HG02840 (cell line): ENCODE data around the gene DNMT3B.
"Not testable (repeated sequence)": the region's sequence is repeated elsewhere in the genome, so short reads cannot be mapped to it uniquely, and the experiment has no call there.

ENCODE experiments used
- ATAC-seq: cut with Tn5 transposase; IDR thresholded peaks from one replicate; pipeline ENCODE4 v1.9.1; 2021; ENCODE audit warnings: mild to moderate bottlenecking, moderate library complexity, moderate number of reproducible peaks; ENCODE audit not compliant: unreplicated experiment, low FRiP score

DNMT3B gene

DNA sequence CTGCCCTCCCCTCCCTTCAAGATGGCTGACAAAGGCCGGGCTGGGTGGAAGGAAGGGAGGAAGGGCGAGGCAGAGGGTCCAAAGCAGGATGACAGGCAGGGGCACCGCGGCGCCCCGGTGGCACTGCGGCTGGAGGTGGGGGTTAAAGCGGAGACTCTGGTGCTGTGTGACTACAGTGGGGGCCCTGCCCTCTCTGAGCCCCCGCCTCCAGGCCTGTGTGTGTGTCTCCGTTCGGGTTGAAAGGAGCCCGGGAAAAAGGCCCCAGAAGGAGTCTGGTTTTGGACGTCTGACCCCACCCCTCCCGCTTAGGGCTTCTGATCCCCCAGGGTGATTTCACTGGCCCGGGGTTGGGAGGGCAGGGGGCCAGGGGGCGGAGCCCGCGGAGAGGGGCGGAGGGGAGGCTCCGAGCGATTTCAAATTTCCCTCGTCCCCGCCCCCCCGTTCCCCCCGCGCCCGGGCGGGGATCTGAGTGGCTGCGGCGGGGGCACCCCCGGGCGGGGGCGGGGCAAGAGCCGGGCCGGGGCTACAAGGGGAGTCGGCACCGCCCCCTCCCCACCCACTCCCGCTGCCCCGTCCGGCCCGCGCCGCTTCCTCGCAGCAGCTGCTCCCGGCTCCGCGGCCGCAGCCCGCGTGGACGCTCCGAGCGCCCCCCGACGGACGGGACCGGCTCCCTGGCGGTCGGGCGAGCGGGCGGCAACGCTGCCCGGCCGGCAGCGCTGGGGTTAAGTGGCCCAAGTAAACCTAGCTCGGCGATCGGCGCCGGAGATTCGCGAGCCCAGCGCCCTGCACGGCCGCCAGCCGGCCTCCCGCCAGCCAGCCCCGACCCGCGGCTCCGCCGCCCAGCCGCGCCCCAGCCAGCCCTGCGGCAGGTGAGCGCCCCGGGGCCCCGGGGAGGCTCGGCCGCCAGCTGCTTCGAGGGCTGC is at the start of gene DNMT3B:
Gene DNMT3B (plus strand): TSS at position 555 of the 923 bp plus-strand sequence. CDS start 17,939 bp downstream, outside the sequence.
- no peak for ATAC-seq

DNA sequence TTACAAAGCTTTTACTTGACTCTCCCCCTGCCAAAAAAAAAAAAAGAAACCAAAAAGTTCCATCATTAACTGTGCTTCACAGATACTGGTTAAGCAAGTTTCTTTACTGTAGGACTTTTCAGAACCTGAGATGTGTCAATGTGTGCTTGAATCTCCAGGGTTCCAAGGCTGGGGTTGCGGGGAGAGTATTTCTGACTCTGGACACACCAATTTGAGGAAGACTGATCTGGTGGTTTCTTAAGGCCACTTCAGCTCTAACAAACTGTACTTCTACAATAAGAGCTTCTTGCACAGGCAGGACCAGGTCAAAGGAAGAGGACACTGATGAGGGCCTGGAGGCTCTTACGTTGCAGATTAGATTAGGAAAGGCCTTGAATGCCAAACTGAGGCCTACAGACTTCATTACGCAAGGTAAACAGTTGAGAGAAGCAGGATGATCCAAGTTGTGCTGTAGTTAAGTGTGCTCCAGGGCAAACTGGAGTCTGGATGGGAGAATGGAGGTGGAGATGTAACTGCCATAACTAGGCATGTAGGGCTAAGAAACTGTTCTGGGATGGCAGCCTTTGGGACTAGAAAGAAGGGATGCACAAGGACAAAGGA is 43.3 kb upstream of the DNMT3B start:
- ATAC-seq = no peak

GRCh38 chr20:32727683-32728082 is 34.5 kb upstream of the DNMT3B start:
- no peak for ATAC-seq

- not testable (repeated sequence) for ATAC-seq
These were observed 33.8 kb upstream of the DNMT3B start for GRCh38 chr20:32728435-32728834.

- not testable (repeated sequence) for ATAC-seq
These were observed 32.9 kb upstream of the DNMT3B start for GRCh38 chr20:32729334-32729733.

DNA sequence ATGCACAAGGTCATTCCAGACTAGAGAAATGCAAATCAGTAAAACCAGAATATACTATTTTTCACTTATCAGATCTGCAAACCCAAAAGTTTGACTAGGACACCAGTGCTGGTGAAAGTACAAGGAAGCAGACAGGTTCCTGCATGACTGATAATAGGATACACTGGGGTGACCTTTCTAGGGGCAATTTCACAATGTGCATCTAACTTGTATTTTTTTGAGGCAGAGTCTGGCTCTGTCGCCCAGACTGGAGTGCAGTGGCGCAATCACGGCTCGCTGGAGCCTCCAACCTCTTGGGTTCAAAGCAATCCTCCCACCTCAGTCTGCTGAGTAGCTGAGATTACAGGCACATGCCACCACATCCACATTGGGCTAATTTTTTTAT is 30.3 kb upstream of the DNMT3B start:
- ATAC-seq = no peak

GRCh38 chr20:32737371-32738223 is 24.6 kb upstream of the DNMT3B start:
- no peak for ATAC-seq

GRCh38 chr20:32741151-32741550 is 21.0 kb upstream of the DNMT3B start:
- ATAC-seq = no peak

- no peak for ATAC-seq
These were observed 19.6 kb upstream of the DNMT3B start for GRCh38 chr20:32742322-32743236.

DNA sequence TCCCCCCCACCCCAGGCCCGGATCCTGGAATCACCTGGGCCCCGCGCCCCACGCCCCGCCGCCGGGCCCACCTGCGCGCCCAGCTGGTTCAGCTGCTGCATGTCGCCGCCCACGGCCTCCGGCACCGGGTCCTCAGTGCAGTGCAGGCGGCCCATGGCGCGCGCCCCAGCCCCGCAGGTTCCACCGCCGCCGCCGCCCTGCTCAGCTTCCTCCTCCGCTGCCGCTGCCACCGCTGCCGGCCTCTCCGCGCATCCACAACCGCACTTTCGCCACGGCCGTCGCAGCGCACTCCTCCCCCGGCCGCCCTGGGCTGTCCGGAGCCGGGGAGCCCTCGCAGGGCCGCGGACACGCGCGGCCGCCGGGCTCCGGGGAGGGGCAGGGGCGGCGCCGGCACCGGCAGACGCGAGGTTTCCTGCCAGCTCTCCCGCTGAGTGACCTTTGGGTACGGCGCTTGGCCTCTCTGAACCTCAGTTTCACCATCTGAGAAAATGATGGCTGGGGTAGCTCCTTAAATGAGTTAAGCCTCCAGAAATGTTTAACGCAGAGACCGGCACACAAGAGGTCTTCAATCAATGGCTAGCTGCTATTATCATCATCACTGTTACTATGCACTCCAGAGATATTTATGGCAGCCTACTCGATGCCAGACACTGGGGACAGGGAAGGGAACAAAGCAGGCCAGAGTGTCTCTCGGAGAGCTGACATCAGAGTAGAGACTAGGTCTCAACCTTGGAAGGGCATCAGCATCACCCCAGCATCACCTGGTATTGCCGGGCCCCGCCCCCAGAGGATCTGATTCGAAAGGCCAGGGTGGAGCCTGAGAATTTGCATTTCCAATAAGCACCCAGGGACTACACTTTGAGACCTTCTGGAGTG is 18.7 kb upstream of the DNMT3B start, which contains the start of gene COMMD7:
Gene COMMD7 (minus strand): TSS at position 231 of the 876 bp plus-strand sequence. CDS start 76 bp downstream, at position 155.
- no peak for ATAC-seq

DNA sequence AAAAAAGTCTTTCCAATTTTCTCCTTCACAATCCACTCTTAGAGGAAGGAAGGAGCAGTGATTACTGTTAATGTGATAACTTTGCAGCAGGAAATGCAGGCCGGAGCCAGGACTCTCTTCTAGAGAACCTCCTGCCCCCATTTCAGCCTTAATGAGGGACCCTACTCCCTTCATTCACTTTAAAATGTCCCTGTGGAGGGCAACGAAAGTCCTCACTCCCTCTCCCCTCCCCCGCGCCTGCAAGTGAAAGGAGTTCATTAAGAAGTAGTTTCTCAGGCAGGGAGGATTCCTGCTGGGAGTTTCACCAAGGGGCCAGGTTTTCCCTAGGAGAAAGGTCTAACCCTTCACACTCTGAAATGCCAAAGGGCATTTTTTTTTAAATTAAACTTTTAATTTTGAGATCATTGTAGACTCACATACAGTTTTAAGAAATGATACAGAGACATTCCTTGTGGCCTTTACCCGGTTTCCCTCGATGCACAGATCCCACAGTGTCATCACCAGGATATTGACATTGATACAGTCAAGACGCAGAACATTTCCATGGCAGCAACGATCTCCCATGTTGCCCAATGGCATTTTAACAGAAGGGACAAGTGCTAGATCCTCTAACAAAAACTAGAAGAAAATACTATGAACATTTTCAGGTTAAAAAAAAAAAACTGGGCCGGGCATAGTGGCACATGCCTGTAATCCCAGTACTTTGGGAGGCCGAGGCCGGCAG is 12.1 kb upstream of the DNMT3B start:
- no peak for ATAC-seq

GRCh38 chr20:32751293-32751692 is 10.9 kb upstream of the DNMT3B start:
- no peak for ATAC-seq

GRCh38 chr20:32751702-32752457 is 10.3 kb upstream of the DNMT3B start:
- ATAC-seq = no peak

DNA sequence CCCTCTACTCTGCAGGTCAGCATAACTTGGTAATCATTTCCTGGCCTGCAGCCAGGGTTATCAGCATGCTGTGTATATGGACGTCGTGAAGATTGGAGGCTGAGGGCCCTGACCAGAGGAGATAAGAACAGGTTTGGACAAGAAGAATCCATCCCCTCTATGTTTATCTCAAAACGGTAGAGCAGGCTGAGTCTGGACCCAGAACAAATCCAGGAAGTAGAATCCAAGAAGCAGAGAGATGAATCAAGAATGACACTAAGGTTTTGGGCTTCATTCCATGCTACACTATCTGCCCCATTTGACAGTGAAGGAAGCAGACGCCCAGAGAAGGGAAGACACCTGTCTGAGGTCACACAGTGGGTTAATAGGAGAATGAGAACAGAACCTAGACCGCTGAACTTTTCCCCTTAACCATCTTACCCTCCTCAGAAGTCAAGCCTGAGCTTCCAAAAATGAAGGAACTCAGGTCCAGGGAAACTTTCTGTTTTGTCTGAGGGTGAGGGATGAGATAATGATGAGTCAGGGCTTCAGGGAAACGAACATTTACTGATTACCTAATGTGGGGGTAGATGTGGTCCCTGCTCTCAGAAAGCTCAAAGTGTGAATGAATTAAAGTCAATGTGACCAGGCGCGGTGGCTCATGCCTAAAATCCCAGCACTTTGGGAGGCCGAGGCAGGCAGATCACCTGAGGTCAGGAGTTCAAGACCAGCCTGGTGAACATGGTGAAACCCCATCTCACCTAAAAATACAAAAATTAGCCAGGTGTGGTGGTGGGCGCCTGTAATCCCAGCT is 9.5 kb upstream of the DNMT3B start:
- ATAC-seq = no peak

DNA sequence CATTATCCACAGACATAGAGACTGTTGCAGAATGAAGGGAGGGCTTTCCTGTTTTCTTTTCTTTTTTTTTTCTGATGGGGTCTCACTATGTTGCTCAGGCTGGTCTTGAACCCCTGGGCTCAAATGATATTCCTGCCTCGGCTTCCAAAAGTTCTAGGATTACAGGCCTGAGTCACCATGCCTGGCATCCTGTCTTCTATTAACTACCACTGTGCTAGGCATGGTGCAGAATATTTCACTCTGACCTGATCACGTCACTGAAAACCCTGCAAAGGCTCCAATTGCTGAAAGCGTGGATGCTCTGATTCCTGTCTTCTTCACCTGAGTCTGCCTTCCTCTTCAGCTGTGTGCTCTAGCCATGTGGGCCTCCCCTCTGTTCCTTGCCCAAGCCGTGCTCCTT is 8.5 kb upstream of the DNMT3B start:
- no peak for ATAC-seq

DNA sequence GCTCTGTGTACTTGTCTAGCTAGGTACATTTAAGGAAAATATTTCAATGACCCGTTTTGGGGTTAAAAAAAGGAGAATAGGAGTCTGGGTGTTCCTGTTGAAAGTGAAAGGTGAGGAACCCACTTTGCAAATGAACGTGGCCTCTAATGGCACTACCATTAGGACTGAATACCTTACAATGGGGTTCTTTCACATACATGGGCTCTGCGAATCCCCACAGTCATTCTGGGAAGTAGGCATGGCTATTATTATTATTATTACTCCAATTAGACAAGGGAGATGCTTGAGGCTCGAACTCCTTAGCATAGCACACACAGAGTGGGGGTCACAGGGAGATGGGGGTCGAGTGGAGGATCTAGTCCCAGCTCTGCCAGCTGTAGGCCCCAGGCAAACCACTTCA is 6.0 kb upstream of the DNMT3B start:
- no peak for ATAC-seq

GRCh38 chr20:32761417-32761830 is 761 bp upstream of the DNMT3B start:
- ATAC-seq = no peak
